Nucleus accumbens (tissue), 56 donors: Measurements from ENCODE around the gene CAPG.
A peak's percentile ranks its signal among the peaks of the same experiment; 100 is the strongest.
"Not testable (repeated sequence)": the region's sequence is repeated elsewhere in the genome, so short reads cannot be mapped to it uniquely, and the experiment has no call there.

Source experiments
- DNase-seq, 56 donors: peaks; one replicate each; lab custom pipeline; 2025; lab: John Stamatoyannopoulos, UW

The CAPG gene

DNA sequence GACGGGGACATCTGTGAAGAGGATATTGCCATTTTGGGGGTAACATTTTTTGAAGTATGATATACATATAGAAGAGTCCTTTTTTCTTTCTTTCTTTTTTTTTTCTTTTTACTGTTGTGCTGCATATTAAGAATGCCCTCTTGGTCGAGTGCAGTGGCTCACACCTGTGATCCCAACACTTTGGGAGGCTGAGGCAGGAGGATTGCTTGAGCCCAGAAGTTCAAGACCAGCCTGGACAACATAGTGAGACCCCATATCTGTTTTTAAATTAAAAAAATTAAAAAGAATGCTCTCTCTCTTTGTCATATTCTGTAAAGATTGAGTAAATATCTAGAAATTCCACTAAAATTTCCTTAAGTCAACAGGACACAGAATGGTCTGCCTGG, 11.9 kb upstream of the CAPG start:
- no peak for DNase-seq

GRCh38 chr2:85421260-85422071, 11.3 kb upstream of the CAPG start:
- peak in 13 of 56 donors; percentile 22 to 90 (median 57) for DNase-seq

GRCh38 chr2:85420536-85421259, 10.5 kb upstream of the CAPG start:
- peak in 54 of 56 donors; percentile 47 to 95 (median 85) for DNase-seq

GRCh38 chr2:85419009-85419675, 9.0 kb upstream of the CAPG start:
- DNase-seq: peak in 2 of 56 donors; percentile 47 to 67

DNA sequence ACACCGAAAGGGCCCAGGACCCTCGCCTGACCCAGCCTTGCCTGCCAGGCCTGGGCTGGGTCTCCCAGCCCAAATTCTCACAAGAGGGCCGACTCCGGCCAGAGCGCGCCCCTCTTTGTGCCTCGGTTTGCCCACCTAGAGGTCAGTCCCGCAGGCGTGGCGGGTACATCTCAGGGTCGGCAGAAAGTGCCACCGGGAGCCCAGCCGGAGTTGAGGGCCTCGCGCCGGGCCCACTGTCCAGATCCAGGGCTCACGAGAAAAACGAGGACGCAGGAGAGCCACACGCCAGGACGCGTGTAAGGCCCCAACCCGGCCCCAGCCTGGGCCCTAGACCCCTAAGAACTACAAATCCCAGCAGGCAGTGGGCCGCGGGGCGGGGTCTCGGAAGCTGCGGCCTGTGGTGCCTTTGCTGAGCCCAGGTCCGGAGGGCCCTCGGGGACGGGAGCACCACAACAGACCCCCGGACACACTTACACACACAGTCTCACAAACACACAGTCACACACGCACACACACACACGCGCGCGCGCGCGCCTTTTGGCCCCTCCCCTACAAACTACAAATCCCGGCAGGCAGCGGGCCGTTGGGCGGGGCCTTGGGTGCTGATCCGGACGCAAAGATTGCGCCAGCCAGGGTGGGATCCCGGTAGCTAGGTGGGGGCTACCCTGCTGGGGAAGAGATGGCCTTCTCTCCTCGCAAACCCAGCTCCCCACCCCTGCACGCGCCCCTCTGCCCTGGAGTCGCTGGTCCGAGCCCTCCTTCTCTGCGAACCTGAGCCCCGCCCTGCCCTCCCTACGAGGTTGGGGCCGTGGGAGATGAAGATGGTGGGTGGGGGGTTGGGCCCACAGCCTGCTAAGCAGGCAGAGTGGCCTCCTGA, 8.2 kb upstream of the CAPG start, which contains the start of gene SH2D6:
Gene SH2D6, plus strand, starts transcription at position 583 of the 877 bp plus-strand sequence. CDS start 10,752 bp downstream, outside the sequence.
- DNase-seq: peak in 54 of 56 donors; percentile 53 to 97 (median 87)

DNA sequence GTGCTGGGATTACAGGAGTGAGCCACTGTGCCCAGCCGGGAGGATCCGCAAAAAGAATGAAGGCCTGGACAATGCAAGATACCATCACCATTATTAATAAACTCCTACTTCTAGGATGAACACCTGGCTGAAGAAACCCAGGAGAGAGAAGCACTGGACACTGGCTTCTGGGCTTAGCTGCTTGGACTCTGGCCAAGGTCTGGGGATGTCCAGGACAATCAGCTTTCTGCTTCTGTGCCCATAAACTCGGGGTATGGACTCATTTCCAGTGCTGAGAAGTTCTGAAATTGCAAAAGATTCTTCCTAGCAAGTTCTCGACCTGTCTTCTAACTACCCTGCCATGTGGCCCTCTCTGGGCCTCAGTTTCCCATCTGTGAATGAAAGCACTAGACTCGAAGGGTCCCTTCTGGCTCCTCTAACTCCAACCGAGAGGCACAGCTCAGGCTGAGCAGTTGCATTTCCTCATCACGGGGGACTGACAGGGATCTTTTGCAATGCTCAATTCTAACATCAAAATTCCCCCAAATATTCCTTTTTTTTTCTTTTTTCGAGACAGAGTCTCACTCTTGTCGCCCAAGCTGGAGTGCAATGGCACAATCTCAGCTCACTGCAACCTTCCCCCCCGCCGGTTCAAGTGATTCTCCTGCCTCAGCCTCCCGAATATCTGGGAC, 5.9 kb upstream of the CAPG start:
- no peak for DNase-seq

DNA sequence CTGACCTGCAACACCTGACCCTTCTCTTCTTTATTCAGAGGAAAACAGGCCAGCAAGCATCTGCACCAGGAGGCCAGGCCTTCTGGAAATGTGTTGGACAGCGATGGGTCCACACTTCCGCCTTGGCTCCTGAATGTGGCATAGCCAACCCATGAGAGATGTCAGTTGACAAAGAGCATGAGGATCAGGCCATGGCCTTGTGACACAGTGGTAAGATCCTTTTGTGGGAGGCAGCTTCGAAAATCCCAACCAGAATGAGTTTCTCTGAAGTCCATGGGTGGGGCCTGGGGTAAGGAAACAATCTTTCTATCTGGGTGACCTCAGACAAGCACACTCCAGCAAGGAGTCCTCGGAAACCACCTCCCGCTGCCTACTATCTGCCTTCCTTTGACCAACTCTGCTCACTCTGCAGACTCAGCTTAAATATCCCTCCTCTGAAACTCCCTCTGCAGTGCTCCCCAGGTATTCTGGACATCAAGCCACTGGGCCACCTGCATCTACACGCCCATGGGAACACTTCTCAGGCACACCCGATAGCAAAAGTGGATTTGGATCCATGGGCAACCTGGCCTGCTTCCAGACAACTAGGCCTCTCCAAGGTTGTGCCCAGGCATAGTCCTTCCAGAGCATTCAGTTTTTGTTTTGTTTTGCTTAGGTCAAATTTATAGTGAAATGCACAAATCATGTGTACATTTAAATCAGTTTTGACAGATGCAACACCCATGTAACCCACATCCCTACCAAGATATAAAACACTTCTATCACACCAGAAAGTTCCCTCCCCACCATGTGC, 4.8 kb upstream of the CAPG start:
- DNase-seq: no peak

DNA sequence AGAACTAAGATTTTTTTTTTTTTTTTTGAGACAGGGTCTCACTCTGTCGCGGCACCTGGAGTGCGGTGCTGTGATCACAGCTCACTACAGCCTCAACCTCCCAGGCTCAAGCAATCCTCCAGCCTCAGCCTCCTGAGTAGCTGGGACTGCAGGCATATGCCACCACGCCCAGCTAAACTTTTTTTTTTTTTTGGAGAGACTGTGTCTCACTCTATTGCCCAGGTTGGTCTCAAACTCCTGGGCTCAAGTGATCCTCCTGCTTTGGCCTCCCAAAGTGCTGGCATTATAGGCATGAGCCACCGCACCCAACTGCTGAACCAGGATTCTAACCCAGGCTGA, 4.2 kb upstream of the CAPG start:
- DNase-seq: not testable (repeated sequence)

GRCh38 chr2:85413592-85414420, 3.6 kb upstream of the CAPG start:
- DNase-seq: peak in 2 of 56 donors; percentile 13 to 60

GRCh38 chr2:85411405-85411748, 1.2 kb upstream of the CAPG start:
- DNase-seq: no peak

GRCh38 chr2:85410584-85411404, 628 bp upstream of the CAPG start:
- no peak for DNase-seq

- DNase-seq: peak in 5 of 56 donors; percentile 11 to 52 (median 33)
Observed at GRCh38 chr2:85405201-85406059, 4.7 kb downstream of the CAPG start.

- no peak for DNase-seq
Observed at GRCh38 chr2:85401844-85402243, 8.3 kb downstream of the CAPG start.

DNA sequence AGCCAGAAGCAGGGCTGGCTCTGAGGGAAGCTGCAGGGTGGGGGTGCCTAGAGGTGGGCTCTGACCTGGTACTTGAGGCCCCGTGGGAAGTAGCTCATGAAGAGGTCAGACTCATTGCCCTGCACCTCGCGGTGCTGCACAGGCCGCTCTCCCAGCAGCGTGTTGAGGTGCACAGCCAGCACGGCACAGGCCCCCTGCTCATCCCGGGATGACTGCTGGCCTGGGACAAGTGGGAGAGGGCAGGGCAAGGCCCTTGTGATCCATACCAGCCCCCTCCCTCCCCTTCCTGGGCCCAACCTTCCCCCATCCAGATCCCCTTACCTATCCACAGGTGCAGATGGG, 8.7 kb downstream of the CAPG start:
- no peak for DNase-seq

DNA sequence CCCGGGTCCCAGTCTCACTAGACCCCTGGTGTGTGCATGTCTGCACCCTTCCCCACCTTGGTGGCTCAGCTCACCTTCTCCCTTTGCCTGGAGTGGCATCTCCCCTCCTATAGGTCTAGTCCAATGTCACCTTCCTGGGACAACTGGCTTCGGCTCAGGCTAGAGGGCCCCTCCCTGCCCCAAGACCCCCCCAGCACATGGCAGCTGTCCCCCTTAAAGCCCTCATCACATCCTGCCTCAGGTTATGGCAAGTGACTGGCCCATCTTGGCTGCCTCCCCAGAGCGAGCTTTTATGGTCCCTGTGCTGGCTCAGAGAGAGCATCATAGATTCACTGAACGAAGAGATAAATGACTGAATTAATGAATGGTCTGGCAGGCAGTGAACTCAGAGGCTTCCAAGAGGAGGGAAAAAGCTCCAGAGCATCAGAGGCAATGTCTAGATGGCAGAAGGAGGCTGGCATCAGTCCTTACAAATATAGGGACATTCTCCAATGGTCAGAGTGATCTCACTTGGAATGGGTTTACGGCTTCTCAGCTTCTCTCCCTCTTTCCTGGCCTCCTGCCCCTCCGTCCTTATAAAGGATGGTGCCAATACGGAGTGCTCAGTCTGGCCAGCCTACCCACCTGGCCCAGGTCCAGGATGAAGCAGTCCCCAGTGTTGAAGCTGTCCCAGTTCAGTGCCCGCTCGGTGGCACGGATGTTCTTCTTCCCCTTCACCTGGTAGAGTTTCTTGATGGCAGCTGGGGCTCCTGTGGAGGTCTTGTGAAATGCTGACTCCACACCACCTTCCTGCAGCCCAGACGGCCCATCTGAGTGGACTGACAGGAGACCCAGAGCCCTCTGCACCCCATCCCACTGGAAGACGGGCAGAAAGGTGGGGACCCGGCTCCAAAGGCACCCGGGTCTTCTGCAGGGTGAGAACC, 9.4 kb downstream of the CAPG start:
- DNase-seq: peak in 4 of 56 donors; percentile 16 to 38 (median 18)
